ENCODE data around the gene KIF3A.

- TF ChIP-seq POLR2AphosphoS5 (IDR thresholded peaks at IDR 0.05) (no peak), CTCF (IDR thresholded peaks at IDR 0.05) (no peak)
These were observed 62.5 kb downstream of the KIF3A start for GRCh38 chr5:132674671-132675506.

Measured in stomach (tissue), 4 donors.